IMR-90 (cell line): ENCODE measurements around the gene WASF3. TPM values are rescaled to one million over a fixed set of nuclear protein-coding genes. Genes with fewer than 3 reads are reported as not detected.

Experiments
- ATAC-seq: fragments of 200-7000 bp; cut with Tn5 transposase; 2 replicates; pipeline ENCODE4 v1.9.1; 2020; ENCODE audit warnings: low read depth, mild to moderate bottlenecking, moderate library complexity
- BruUV-seq: library from RNA; stranded (reverse); fragments of 400-500 nt; replicated peaks from 2 replicates; lab custom pipeline; 2021; lab: Mats Ljungman, UMichigan
- CTCF ChIA-PET: fragments of 300-600 bp; formaldehyde crosslinking; extraction: SDS; loops from one replicate; lab custom pipeline; 2021; ENCODE audit warnings: antibody characterized with exemption; lab: Yijun Ruan, JAX
- POLR2A ChIA-PET: fragments of 300-600 bp; sonication (Branson Sonifier 250); formaldehyde crosslinking; loops from one replicate; lab custom pipeline; 2022; ENCODE audit warnings: antibody characterized with exemption; ENCODE audit not compliant: unreplicated experiment; lab: Charles Lee
- DNase-seq: peaks from one replicate; pipeline ENCODE4 v3.0.0; 2013
- H2AFZ ChIP-seq: replicated peaks from 2 replicates; pipeline ENCODE3; 2013; ENCODE audit warnings: low read length, mild to moderate bottlenecking; ENCODE audit not compliant: poor library complexity
- H2AK5ac ChIP-seq: 2 replicates; pipeline ENCODE4 v1.6.1; 2013; ENCODE audit warnings: low read depth, low read length, inconsistent platforms
- H2AK9ac ChIP-seq: replicated peaks from 2 replicates; pipeline ENCODE3; 2013; ENCODE audit warnings: mild to moderate bottlenecking, low read depth, low read length, moderate library complexity; ENCODE audit not compliant: poor library complexity
- H2BK120ac ChIP-seq: 2 replicates; pipeline ENCODE4 v1.6.1; 2013; ENCODE audit warnings: low read depth, low read length, inconsistent platforms
- H2BK15ac ChIP-seq: 3 replicates; pipeline ENCODE4 v1.6.1; 2013; ENCODE audit warnings: low read depth, low read length, inconsistent platforms
- H2BK20ac ChIP-seq: 2 replicates; pipeline ENCODE4 v1.6.1; 2013; ENCODE audit warnings: low read depth, mild to moderate bottlenecking, inconsistent platforms, low read length, moderate library complexity
- H2BK5ac ChIP-seq: 2 replicates; pipeline ENCODE4 v1.6.1; 2013; ENCODE audit warnings: mild to moderate bottlenecking, low read depth, low read length, inconsistent platforms; ENCODE audit not compliant: poor library complexity, severe bottlenecking
- H3K14ac ChIP-seq: replicated peaks from 2 replicates; pipeline ENCODE4 v1.6.1; 2013; ENCODE audit warnings: low read depth, low read length, inconsistent platforms
- H3K18ac ChIP-seq: 2 replicates; pipeline ENCODE4 v1.6.1; 2013; ENCODE audit warnings: low read depth, low read length, control low read depth
- H3K23ac ChIP-seq: 2 replicates; pipeline ENCODE4 v1.6.1; 2013; ENCODE audit warnings: low read depth, low read length, inconsistent platforms
- H3K27ac ChIP-seq: 2 replicates; pipeline ENCODE4 v1.5.1; 2013; ENCODE audit warnings: mild to moderate bottlenecking, control low read depth, low read length; ENCODE audit not compliant: insufficient read depth
- H3K27me3 ChIP-seq: 2 replicates; pipeline ENCODE4 v1.6.1; 2013; ENCODE audit warnings: low read length; ENCODE audit not compliant: control insufficient read depth, insufficient read depth
- H3K36me3 ChIP-seq: 2 replicates; pipeline ENCODE4 v1.6.1; 2013; ENCODE audit warnings: low read length, mixed read lengths; ENCODE audit not compliant: control insufficient read depth, insufficient read depth
- H3K4ac ChIP-seq: 2 replicates; pipeline ENCODE4 v1.6.1; 2013; ENCODE audit warnings: low read depth, low read length, inconsistent platforms
- H3K4me1 ChIP-seq: 2 replicates; pipeline ENCODE4 v1.6.1; 2013; ENCODE audit warnings: low read length, mixed read lengths; ENCODE audit not compliant: control insufficient read depth, insufficient read depth
- H3K4me2 ChIP-seq: 2 replicates; pipeline ENCODE4 v1.6.1; 2013; ENCODE audit warnings: low read depth, mild to moderate bottlenecking, control low read depth, low read length, moderate library complexity
- H3K4me3 ChIP-seq: 2 replicates; pipeline ENCODE4 v1.5.1; 2013; ENCODE audit warnings: low read depth, mild to moderate bottlenecking, control low read depth, low read length, moderate library complexity; ENCODE audit not compliant: insufficient read depth
- H3K56ac ChIP-seq: 2 replicates; pipeline ENCODE4 v1.6.1; 2013; ENCODE audit warnings: low read length, inconsistent platforms; ENCODE audit not compliant: insufficient read depth; ENCODE audit errors: extremely low read depth
- H3K79me1 ChIP-seq, 2 experiments: 2 replicates each; pipeline ENCODE4 v1.6.1; 2013; ENCODE audit warnings: low read length in 2 of 2, inconsistent platforms in 1 of 2, low read depth in 1 of 2
- H3K9ac ChIP-seq: 2 replicates; pipeline ENCODE4 v1.6.1; 2013; ENCODE audit warnings: low read depth, low read length, control low read depth
- H3K9me1 ChIP-seq: 2 replicates; pipeline ENCODE4 v1.6.1; 2013; ENCODE audit warnings: low read length, inconsistent platforms; ENCODE audit not compliant: insufficient read depth
- H3K9me3 ChIP-seq: 2 replicates; pipeline ENCODE4 v1.6.1; 2013; ENCODE audit warnings: low read length; ENCODE audit not compliant: control insufficient read depth, insufficient read depth
- H4K20me1 ChIP-seq: 2 replicates; pipeline ENCODE4 v1.6.1; 2013; ENCODE audit warnings: low read length, inconsistent platforms; ENCODE audit not compliant: insufficient read depth
- H4K5ac ChIP-seq: 2 replicates; pipeline ENCODE4 v1.6.1; 2013; ENCODE audit warnings: mild to moderate bottlenecking, low read depth, low read length, control low read depth
- H4K8ac ChIP-seq, 2 experiments: 2 replicates each; pipeline ENCODE4 v1.6.1; 2013; ENCODE audit warnings: low read depth in 2 of 2, low read length in 2 of 2, control low read depth in 1 of 2, inconsistent platforms in 1 of 2
- H4K91ac ChIP-seq: 2 replicates; pipeline ENCODE4 v1.6.1; 2013; ENCODE audit warnings: low read depth, low read length, inconsistent platforms; ENCODE audit not compliant: insufficient read depth
- BHLHE40 ChIP-seq: fragments of 150-350 bp; IDR thresholded peaks from 2 replicates; pipeline ENCODE4 v1.6.1; 2016; ENCODE audit warnings: mild to moderate bottlenecking, low read depth, low read length
- CEBPB ChIP-seq: IDR thresholded peaks from 2 replicates; pipeline ENCODE4 v1.6.1; 2012; ENCODE audit warnings: low read depth, low read length, improper control_type of control experiment
- CHD1 ChIP-seq: IDR thresholded peaks from 2 replicates; pipeline ENCODE4 v1.6.1; 2012; ENCODE audit warnings: low read depth, low read length, improper control_type of control experiment
- POLR2A ChIP-seq: IDR thresholded peaks from 2 replicates; pipeline ENCODE4 v1.6.1; 2012; ENCODE audit warnings: mild to moderate bottlenecking, low read depth, low read length
- RAD21 ChIP-seq: IDR thresholded peaks from 2 replicates; pipeline ENCODE4 v1.6.1; 2012; ENCODE audit warnings: low read length, improper control_type of control experiment
- SMC3 ChIP-seq: fragments of 150-350 bp; IDR thresholded peaks from 2 replicates; pipeline ENCODE4 v1.6.1; 2016; ENCODE audit warnings: low read depth, mild to moderate bottlenecking, antibody characterized with exemption, low read length, moderate library complexity
- WGBS, 2 experiments: methylation state at CpG; one replicate each; pipeline versions ENCODE4 v1.1.5 to v1.1.7; 2013; ENCODE audit warnings: missing lambda C conversion rate in 2 of 2; ENCODE audit not compliant: insufficient read length in 1 of 2; ENCODE audit errors: extremely low coverage in 2 of 2; 5-methylcytosine and 5-hydroxymethylcytosine counted together
- dilution Hi-C: fragments of 300-500 bp; cut with HindIII; formaldehyde crosslinking; loops from one replicate; pipeline ENCODE4 v1.14.3; 2018; ENCODE audit warnings: low sequenced_read_pairs; ENCODE audit not compliant: unreplicated experiment
- in situ Hi-C: fragments of 300-500 bp; cut with MboI; formaldehyde crosslinking; loops from 3 replicates; pipeline ENCODE4 v1.14.3; 2019; ENCODE audit warnings: low sequenced_read_pairs, inconsistent platforms, mixed read lengths
- intact Hi-C: fragments of 100-400 bp; cut with micrococcal nuclease; formaldehyde crosslinking; loops from 2 replicates; pipeline ENCODE4 v1.10.0; 2022
- polyA plus RNA-seq, 3 experiments: library from polyadenylated mRNA; depleted of rRNA; stranded (reverse); fragments of >200 nt; gene quantifications; 2 replicates each; pipeline ENCODE4 v1.2.3, GENCODE V29; 2012; ENCODE audit warnings: low replicate concordance in 1 of 3
- total RNA-seq: library from RNA; depleted of rRNA; stranded (reverse); fragments of >200 nt; gene quantifications from 2 replicates; pipeline ENCODE4 v1.2.3, GENCODE V29; 2012
- TF ChIP-seq, protein P1 (sequence below): fragments of 150-350 bp; IDR thresholded peaks from 2 replicates; pipeline ENCODE4 v1.6.1; 2017; ENCODE audit warnings: mild to moderate bottlenecking, antibody characterized with exemption, low read length, low read depth

The WASF3 gene
- total and polyA plus RNA-seq, 2 of the 4 experiments (the other 2 are of a cell fraction): 4.3 to 11.4 TPM

DNA sequence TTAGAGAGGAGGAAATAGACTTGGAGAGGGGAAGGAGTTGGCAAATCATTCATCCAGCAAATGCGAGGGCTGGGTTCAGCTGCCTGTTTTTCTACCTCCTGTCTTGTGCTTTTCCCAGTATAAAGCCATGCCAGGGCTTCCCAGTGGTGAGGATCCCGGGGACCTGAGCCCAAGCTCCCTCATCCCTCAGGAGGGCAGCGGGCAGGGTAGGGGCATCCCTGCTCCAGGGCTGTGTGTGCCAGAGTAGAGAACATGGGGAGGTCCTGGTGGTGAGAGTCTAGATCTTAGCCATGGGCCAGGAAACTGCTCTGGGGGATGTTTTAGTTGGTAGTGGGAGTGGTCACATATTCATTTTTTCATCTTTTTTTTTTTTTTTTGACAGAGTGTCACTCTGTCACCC is 159.5 kb downstream of the WASF3 start:
- no peak for DNase-seq
- Histone ChIP-seq H3K9me1 (no peaks in the 10 kb centered on the region), H3K18ac (no peak overlapping the region), H3K36me3 (no peaks in the 10 kb centered on the region), H2AK5ac (no peak overlapping the region), H3K4me2 (no peak overlapping the region), H3K79me1 (no peaks in the 10 kb centered on the region), H3K9ac (no peak overlapping the region), H4K5ac (no peak overlapping the region), H2BK120ac (no peak overlapping the region), H3K27me3 (peaks cover 8% of the 10 kb centered on the region), H2BK5ac (no peak overlapping the region), H4K20me1 (no peaks in the 10 kb centered on the region), H3K23ac (no peak overlapping the region), H3K4me3 (no peak overlapping the region), H2BK15ac (no peak overlapping the region), H3K4me1 (no peaks in the 10 kb centered on the region), H3K56ac (no peak overlapping the region), H2BK20ac (no peak overlapping the region), H3K27ac (no peak overlapping the region), H2AK9ac (no peak overlapping the region), H4K8ac (no peak overlapping the region), H3K14ac (no peak overlapping the region), H3K4ac (no peak overlapping the region), H2AFZ (peak overlapping the region; percentile 21), H3K9me3 (no peaks in the 10 kb centered on the region), H4K91ac (no peak overlapping the region)
- POLR2A ChIA-PET: no interaction called here
- ATAC-seq: no peak
- no TSS peak for BruUV-seq
- CTCF ChIA-PET: interaction anchor here (0.7 kb wide), 1 partner anchor 235 kb away, joined by 3 read pairs; no protein-coding TSS in a partner anchor
- dilution Hi-C loops: no loop called here
- intact Hi-C loops: no loop called here
- in situ Hi-C loops: loop anchor here (10.0 kb wide), 1 partner anchor 198 kb away; no protein-coding TSS in a partner anchor
- WGBS, 2 experiments: 20% methylated on average over 1 of the region's 3 CpGs; no CpG with 5 or more reads in 1 of the 2 experiments
- TF ChIP-seq CEBPB (no peak), SMC3 (no peak), RAD21 (no peak), POLR2A (no peak), BHLHE40 (no peak), CHD1 (no peak)
- TF ChIP-seq, protein P1, sequence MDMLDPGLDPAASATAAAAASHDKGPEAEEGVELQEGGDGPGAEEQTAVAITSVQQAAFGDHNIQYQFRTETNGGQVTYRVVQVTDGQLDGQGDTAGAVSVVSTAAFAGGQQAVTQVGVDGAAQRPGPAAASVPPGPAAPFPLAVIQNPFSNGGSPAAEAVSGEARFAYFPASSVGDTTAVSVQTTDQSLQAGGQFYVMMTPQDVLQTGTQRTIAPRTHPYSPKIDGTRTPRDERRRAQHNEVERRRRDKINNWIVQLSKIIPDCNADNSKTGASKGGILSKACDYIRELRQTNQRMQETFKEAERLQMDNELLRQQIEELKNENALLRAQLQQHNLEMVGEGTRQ: no peak
